ENCODE measurements around the gene DNAJA3.

DNAJA3 gene

DNA sequence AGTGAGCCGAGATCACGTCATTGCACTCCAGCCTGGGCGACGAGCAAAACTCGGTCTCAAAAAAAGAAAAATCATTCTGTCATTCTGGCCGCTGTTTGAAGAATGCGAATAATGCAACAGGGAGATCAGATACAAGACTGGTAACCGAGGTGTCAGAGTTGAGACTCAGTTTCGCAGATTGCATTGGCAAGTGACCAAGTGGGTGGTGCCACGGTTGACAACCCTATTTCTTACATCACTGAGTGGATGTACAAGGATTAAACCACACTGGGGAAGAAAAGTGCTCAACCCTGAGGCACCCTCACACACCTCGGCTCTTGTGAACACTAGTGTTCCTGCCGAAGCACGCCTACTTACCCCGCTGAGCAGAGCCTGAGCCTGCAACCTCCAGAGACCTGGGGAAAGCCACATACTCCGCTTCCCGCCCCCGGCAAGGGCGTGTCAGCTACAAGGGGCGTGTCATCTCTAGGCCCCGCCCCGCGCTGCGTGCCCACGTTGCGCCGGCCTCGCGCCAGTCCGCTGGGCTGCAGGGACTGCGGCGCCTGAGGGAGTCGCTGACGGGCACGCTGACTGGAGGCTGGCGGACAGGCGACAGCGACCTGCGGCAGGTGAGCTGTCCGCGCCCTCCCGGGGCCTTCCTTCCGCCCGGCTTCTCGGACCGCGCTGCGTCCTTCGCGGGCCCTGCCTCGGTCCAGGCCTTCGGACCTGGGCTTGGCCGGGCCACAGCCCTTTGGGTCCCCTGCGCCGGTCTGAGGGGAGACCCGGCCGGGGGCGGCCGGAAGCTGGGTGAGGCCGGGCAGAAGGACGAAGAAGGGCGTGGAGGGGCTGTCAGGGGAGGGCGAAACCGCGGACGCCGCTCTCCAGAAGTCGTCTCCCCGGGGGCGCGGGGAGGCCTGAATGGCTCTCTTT lies 50.5 kb downstream of the DNAJA3 start, which contains the start of gene HMOX2:
HMOX2 (plus strand) TSS at position 519 of the 909 bp plus-strand sequence. CDS start 29,127 bp downstream, outside the sequence.
- DNase-seq: peak; percentile 87 to 89

DNA sequence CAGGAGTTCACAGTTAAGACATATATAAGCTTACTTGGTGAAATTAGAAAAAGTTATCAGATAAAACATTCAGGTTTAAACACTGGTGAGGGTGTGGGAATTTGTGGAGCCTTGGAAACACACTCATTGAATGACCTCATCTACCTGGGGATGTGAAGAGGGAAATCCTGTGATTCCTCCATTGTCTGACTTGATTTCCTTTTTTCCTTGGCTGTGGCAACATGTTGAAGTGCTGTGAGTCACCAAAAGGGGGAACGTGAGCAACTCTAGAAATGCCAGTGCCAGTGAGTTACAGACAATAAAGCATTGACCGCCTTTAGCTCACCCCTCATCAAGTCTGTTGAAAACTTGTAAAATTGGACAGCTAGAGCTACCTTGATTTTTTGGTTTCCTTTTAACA lies 52.3 kb downstream of the DNAJA3 start:
- no peak for DNase-seq

DNA sequence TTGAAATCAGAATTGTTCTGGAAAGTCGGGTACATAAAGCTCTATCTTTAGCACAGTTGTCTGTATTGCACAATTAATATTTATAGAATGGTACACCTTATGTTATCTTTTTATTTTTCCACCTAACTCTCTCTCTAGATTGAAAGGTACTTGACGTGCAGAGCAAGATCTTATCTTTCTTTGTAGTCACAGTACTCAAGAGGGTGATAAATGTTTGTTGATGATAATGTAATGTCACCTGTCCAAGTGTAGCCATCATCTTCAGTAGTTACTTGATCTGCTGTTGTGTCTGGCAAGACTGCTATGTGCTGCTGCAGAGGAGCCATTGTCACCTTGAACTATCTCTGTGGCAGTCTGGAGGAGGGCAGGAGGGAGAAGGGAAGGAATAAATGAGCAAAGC lies 55.9 kb downstream of the DNAJA3 start:
- no peak for DNase-seq

DNA sequence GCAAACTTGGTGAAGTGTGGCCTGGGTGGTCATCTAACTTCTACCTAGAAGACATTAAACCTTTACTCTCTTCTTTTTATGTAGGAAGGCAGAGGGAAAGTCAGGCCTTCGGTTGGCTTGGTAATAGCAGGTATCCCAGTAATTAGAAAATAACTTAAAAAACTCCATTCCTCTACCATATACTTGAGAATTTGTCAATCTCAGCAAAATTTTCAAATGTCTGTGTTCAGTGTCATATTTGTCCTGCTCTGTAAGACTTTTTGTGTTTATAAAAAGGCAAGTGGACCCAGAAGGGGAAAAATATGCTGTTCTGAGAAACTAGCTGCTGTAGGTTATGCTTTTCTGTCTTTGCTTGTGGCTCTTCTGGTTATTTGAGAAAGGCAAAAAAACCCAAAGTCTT lies 56.3 kb downstream of the DNAJA3 start:
- DNase-seq: no peak

DNA sequence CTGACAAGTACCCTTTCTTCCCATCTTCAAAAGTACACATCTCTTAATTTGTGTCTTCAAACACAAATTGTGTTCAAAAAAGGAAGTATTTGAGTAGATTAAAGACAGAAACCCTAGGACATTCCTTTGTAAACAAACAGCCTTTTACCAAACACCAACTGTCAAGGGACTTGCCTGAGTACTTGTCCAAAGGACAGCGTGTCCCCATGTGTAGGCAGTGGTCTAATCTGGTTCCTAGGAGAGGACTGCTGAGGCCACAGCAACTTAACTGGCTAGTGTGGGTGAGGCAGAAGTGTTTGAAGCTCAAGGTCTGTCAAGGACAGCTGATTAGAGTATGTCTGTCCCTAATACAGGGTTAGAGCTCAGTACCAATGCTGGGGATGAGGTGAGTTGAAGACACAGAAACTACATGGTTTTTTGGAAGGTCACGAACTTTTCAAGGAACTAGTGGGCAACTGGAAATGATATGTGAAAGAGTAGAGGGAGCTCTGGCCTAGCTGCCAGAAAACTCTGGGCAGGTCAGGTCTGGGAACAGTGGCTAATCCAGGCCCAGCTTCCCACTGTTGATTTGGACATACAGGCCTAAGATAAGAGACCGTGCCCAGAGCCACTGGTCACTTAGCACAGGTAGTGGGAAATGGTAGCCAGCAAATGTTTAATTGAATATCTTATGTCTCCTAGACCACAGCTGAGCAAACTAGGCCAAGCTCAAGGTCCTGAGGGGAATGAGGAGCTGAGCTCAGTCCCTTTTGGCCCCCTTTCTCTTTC lies 60.6 kb downstream of the DNAJA3 start:
- no peak for DNase-seq

DNA sequence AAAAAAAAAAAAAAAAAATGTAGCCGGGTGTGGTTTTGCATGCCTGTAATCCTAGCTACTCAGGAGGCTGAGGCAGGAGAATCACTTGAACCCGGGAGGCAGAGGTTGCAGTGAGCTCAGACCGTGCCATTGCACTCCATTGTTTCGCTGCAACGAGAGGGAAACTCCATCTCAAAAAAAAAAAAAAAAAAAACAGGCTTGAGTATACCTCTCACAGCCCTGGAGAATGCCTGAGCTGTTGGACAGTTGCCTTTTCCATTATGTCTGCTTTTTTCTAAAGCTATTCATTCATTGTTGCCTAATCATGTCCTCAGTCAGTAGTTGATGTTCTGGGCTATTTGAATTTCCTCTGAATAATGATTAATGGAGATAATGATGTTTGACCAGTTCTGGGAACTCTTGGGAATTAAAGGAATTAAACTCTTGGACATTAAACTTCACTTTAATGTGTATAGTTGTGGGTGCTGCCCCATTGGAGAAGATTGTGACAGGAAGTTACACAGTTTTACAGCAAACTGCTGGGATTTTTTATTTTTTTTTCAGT lies 62.4 kb downstream of the DNAJA3 start:
- no peak for DNase-seq

DNA sequence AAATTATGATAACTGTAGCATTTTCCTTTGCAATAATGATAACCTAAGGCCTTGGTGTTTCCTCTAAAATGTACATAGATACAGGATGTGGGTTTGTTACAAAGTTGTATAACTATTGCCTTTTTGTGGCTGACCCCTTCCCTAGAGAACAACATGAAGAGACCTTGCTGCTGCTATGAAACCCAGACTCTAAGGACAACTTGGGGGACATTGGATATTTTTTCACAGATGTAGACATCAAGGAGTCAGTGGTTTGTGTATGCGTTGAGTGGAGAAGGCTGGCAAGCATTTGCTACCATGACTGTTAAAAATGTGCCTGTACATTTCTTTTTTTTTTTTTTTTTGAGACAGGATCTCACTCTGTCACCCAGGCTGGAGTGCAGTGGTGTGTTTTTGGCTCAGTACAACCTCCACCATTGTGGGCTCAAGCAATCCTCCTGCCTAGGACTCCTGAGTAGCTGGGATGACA lies 62.9 kb downstream of the DNAJA3 start:
- DNase-seq: no peak

DNA sequence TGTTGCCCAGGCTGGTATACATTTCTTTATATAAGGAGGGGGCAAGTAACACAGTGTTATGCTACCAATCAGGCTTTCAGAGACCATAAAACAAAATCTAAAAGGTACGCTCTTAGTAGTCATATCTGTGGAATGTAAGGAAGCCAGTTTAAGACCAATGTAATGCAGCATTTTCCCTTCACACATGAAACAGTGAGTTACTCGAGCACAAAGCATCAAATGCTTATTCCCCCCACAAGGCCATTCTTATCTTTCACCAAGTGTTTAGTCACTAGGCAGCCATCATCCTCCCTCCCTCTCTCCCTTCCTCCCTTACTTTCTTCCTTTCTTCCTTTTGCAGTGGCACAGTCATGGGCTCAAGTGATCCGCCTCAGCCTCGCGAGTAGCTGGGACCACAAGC lies 63.4 kb downstream of the DNAJA3 start:
- DNase-seq: no peak

DNA sequence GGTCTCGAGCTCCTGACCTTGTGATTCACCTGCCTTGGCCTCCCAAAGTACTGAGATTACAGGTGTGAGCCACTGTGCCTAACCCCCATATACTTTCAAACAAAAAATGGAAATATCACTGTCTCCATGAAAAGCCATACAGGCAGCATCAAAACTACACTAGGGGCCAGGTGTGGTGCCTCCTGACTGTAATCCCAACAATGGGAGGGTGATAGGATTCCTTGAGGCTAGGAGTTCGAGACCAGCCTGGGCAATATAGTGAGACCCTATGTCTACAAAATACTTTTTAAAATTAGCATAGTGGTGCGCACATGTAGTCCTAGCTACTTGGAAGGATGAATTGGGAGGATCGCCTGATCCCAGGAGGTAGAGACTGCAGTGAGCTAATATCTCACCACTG lies 66.2 kb downstream of the DNAJA3 start:
- no peak for DNase-seq

DNA sequence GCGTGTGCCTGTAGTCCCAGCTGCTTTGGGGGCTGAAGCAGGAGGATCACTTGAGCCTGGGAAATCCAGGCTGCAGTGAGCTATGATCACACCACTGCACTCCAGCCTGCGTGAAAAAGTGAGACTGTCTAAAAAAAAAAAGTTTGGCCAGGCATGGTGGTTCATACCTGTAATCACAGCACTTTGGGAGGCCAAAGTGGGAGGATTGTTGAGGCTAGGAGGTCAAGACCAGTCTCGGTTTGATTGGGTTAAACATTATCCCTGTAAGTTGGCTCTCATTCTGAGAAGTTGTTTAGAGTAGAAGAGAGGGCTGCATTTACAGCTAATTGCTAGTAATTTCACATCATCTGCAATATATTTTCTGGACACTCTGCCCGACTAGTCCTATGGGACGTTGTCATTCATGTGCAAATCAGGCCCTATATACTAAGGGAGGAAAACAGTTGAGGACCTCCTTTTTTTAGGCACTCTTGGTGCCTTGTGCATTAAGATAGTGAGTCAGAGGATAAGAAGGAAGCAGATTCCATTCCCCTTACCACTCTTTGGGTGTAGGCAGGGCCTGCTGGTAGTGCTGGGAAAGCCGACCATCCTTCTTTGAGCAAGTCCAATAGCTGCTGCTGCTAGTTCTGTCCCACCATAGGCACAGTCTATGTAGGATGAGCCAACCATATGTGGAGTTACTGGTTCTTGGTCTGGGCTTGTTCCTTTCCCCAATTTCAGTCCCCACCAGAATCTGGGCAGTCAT lies 69.2 kb downstream of the DNAJA3 start:
- DNase-seq: no peak

DNA sequence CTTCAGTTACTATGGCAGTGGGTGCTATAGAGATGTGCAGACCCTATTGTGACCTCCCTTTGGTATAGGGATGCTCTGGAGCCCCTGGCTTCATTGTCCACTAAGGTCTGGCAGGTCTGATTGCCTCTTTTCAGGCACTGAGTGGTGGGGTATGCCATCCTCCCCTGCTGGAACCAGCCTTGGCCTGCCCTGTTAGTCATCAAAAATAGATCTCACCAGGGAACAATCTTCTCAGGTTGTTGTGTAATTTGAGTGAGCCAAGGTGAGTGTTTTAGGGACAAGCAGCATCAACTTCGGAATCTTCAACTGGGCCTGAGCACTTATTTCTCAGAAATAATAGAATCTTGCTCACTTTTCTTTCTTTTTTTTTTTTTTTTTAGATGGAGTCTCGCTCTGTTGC lies 70.1 kb downstream of the DNAJA3 start:
- no peak for DNase-seq

DNA sequence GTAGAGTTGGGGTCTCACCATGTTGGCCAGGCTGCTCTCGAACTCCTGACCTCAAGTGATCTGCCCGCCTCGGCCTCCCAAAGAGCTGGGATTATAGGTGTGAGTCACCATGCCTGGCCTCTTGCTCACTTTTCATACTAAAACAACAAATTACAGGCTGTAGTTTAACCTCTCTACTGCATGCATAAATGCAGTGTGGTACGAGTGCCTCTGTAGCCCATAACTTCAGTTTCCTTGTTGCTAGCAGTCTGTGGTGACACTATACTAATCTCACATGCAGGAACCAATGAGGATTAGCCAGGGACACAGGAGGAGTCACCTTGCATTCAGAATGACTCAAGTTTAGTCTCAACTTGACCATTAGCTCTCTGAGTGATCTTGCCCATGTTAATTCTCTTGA lies 70.6 kb downstream of the DNAJA3 start:
- DNase-seq: no peak

DNA sequence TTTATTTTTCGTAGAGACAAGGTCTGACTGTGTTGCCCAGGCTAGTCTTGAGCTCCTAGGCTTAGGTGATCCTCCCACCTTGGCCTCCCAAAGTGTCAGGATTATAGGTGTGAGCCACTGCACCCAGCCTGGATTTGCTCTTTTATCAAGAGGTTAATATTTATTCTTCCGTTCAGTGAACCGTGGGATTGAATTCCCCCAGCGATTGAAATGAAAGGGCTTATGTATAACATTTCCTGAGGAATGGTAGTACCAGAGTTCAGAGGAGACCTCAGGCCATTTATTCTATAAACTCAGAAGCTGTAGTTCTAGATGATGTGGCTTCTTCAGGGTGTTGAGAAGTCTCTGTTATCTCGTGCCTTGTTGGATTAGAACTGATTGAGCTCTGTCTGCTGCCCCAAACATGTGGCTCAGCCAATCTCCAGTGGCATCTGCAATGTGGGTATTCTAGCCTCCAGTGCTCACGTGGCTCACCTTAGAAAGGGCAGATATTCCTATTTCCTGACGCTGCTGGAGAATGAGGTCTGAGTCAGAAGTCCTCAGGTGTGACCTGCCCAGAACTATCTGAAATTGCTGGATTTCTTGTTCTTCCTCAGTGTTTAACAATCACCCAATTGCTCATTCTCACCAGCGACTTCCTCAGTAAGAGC lies 73.0 kb downstream of the DNAJA3 start:
- no peak for DNase-seq

DNA sequence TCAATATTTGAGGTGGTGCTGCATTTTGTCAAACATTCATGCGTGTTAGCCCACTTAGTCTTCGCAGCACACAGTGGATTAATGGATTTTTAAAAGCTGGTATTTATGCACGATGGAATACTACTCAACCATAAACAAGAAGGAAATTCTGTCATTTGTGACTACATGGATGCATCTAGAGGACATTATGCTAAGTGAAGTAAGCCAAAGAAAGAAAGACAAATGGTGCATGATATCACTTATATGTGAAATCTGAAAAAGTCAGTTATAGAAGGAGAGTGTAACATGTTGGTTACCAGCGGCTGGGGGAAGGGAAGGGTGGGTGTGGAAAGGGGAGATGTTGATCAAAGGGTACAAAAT lies 73.5 kb downstream of the DNAJA3 start:
- no peak for DNase-seq

DNA sequence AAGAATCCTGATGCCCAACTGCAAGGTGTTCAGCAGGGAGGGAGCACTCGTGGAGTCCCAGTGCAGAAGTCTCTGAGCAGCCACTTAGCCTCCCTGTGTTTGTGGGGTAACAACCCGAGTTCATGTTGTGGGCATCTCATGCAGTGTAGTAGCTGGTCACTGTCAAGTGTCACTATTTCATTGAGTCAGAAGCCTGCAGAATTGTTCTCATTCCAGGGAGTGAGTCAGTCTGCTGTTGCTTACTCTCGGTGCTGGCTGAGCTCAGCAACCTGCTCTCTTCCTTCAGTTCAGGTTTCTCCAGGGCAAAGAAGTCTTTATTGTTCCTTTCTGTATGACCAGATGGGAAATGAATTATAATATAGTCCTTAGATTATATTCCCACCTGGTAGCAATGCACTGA lies 74.6 kb downstream of the DNAJA3 start:
- DNase-seq: peak in 1 of 2 donors; percentile 62

DNA sequence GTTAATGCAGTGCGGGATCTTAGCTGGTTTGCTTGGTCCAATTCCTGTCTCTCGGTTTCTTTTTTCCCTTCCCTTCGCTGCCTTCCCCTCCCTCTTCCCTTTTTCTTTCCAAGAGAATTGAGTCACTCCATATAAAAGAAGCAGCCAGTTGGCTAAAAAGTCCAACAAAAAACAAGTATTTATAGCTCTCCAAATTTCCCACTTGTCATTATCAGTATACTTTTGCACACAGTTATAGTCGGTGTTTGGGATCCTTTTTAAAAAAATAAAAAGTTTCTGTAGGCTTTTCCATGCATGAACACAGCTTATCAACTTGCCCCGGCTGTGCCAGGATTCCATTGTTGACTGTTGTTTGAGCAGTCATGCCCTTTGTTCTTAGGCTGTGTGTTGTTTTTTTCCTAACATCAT lies 75.4 kb downstream of the DNAJA3 start:
- DNase-seq: peak in 1 of 2 donors; percentile 71

DNA sequence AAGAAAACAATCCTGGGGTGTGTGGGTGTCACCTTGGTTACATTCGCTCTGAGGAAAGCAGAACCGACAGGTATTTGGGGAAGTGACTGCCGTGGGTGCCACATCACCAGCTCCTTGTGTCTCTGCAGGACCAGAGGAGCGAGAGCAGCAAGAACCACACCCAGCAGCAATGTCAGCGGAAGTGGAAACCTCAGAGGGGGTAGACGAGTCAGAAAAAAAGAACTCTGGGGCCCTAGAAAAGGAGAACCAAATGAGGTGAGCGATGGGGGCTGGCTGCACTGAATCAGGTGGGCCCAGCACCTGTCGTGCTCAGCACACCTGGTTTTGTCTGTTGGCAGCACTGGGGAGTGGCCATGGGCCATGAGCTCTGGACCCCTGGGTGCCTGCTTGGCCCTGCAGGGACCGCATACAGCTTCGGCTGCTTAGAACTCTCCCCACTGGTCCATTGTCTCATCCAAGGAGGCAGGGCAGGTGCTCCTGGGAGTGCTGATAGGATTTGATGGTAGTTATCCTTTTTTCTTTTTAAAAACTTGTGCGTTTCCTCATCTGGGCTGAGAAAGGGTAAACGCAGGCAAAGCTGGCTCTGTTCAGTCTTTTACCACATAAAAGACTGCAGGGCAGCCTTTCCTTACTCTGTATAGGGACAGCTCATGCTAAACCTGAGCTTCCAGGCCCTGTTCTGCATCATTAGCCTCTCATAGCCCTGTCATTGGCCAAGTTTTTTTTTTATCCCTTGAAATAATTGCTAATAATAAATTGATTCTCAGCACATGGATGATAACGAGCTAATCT lies 79.9 kb downstream of the DNAJA3 start:
- DNase-seq: no peak
